Upper lobe of left lung (tissue), 4 donors: ENCODE results near the gene LRP1-AS.

Experiments used
- EP300 ChIP-seq, 4 donors: sonication (generic); formaldehyde crosslinking; IDR thresholded peaks; one replicate each; pipeline ENCODE4 v1.5.1; 2017; ENCODE audit warnings: antibody characterized with exemption in 4 of 4, control low read depth in 2 of 4
- POLR2A ChIP-seq, 4 donors: fragments of 450-650 bp; IDR thresholded peaks; one replicate each; pipeline ENCODE4 v1.5.1; 2016 to 2017; ENCODE audit warnings: antibody characterized with exemption in 4 of 4, mild to moderate bottlenecking in 2 of 4
- TF ChIP-seq, protein P1 (sequence below), 6 experiments: fragments of 450-650 bp in 4 of 6; fragments of 200-600 bp in 2 of 6; sonication (generic) in 2 of 6; IDR thresholded peaks; one replicate each; pipeline ENCODE4 v1.5.1; 2016 to 2019; ENCODE audit warnings: antibody characterized with exemption in 6 of 6

DNA sequence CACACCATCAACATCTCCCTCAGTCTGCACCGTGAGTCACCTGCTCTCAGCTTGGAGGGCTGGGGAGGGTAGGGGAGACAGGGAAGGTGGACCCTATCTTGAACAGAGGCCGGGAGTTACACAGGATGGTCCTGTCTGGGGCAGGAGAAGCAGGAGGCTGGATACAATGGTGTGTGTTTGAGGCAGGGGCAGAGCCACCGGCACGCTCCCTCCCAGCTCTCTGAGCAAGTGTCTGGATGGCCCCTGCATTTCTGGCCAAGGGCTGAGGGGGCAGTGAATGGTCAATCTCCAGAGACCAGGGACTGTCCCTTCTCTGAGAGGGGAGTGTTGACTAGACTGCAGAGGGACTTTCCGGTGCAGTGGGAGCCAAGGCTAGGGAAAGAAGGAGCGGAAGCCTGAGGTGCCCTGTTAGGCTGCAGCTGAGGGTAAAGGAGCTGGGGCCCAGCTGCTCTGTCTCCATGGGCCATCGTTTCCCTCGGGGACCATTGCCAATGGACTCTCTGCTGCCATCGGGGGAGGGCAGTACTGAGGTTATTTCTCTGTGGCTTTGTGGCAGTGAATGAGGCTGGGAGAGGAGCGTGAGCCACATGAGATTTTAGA, 1.9 kb downstream of the LRP1-AS start:
- TF ChIP-seq POLR2A (IDR thresholded peaks at IDR 0.05) (no peak), EP300 (IDR thresholded peaks at IDR 0.05) (no peak)
- TF ChIP-seq, protein P1, sequence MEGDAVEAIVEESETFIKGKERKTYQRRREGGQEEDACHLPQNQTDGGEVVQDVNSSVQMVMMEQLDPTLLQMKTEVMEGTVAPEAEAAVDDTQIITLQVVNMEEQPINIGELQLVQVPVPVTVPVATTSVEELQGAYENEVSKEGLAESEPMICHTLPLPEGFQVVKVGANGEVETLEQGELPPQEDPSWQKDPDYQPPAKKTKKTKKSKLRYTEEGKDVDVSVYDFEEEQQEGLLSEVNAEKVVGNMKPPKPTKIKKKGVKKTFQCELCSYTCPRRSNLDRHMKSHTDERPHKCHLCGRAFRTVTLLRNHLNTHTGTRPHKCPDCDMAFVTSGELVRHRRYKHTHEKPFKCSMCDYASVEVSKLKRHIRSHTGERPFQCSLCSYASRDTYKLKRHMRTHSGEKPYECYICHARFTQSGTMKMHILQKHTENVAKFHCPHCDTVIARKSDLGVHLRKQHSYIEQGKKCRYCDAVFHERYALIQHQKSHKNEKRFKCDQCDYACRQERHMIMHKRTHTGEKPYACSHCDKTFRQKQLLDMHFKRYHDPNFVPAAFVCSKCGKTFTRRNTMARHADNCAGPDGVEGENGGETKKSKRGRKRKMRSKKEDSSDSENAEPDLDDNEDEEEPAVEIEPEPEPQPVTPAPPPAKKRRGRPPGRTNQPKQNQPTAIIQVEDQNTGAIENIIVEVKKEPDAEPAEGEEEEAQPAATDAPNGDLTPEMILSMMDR (IDR thresholded peaks at IDR 0.05) = no peak
